Uterus (tissue), 2 donors: ENCODE data around the gene DOCK7.

Experiments
- CTCF ChIP-seq, 4 experiments: fragments of 200-600 bp in 2 of 4; fragments of 450-650 bp in 2 of 4; sonication (generic) in 2 of 4; IDR thresholded peaks; one replicate each; pipeline ENCODE4 v1.5.1; 2016 to 2019; ENCODE audit warnings: antibody characterized with exemption in 4 of 4, mild to moderate bottlenecking in 2 of 4, moderate library complexity in 1 of 4
- POLR2A ChIP-seq, 2 donors: fragments of 450-650 bp; IDR thresholded peaks; one replicate each; pipeline ENCODE4 v1.6.1; 2016; ENCODE audit warnings: antibody characterized with exemption in 2 of 2, mild to moderate bottlenecking in 1 of 2, moderate library complexity in 1 of 2

- no peak for TF ChIP-seq CTCF (IDR thresholded peaks at IDR 0.05)
- TF ChIP-seq POLR2A (IDR thresholded peaks at IDR 0.05), result no peak
Measured at GRCh38 chr1:62716397-62716796, 28.2 kb upstream of the DOCK7 start.
